CD4-positive, alpha-beta T cell (primary cell): ENCODE results near the gene KRTAP12-3. TPM values are rescaled to one million over a fixed set of nuclear protein-coding genes. Genes with fewer than 3 reads are reported as not detected.
"Not testable (repeated sequence)": the region's sequence is repeated elsewhere in the genome, so short reads cannot be mapped to it uniquely, and the experiment has no call there.

ENCODE experiments used
- ATAC-seq: fragments of 200-7000 bp; cut with Tn5 transposase; one replicate; pipeline ENCODE4 v1.10.0; 2022; ENCODE audit warnings: mild to moderate bottlenecking; ENCODE audit not compliant: poor library complexity
- CTCF ChIA-PET: fragments of 350-600 bp; sonication (Branson Sonifier 250); formaldehyde crosslinking; loops from one replicate; lab custom pipeline; 2021; ENCODE audit warnings: antibody characterized with exemption, inconsistent platforms; lab: Charles Lee
- POLR2A ChIA-PET: fragments of 350-600 bp; sonication (Branson Sonifier 250); formaldehyde crosslinking; loops from one replicate; lab custom pipeline; 2021; ENCODE audit warnings: antibody characterized with exemption, inconsistent platforms; lab: Charles Lee
- DNase-seq, 14 experiments: peaks; one replicate each; pipeline ENCODE4 v3.0.0-alpha.2; 2013 to 2020; ENCODE audit warnings: mixed read lengths in 2 of 14
- H3K27ac ChIP-seq, 2 donors: one replicate each; pipeline versions ENCODE4 v1.5.1 to v1.7.0; 2013; ENCODE audit warnings: low read length in 2 of 2, low read depth in 1 of 2, mild to moderate bottlenecking in 1 of 2
- H3K27me3 ChIP-seq, 2 experiments: 1 replicate in 1 of 2; 2 replicates in 1 of 2; pipeline versions ENCODE4 v1.6.1 to v1.7.0; 2013; ENCODE audit warnings: low read length in 2 of 2, control low read depth in 1 of 2, mild to moderate bottlenecking in 1 of 2, moderate library complexity in 1 of 2; ENCODE audit not compliant: insufficient read depth in 2 of 2, control insufficient read depth in 1 of 2
- H3K36me3 ChIP-seq: one replicate; pipeline ENCODE4 v1.6.1; 2013; ENCODE audit warnings: low read length, control low read depth; ENCODE audit not compliant: insufficient read depth
- H3K4me1 ChIP-seq: one replicate; pipeline ENCODE4 v1.6.1; 2013; ENCODE audit warnings: low read length, control low read depth; ENCODE audit not compliant: insufficient read depth
- H3K4me3 ChIP-seq: one replicate; pipeline ENCODE4 v1.5.1; 2013; ENCODE audit warnings: mild to moderate bottlenecking, low read length, moderate library complexity
- H3K9me3 ChIP-seq, 2 experiments: 1 replicate in 1 of 2; 2 replicates in 1 of 2; pipeline versions ENCODE4 v1.6.1 to v1.7.0; 2013; ENCODE audit warnings: low read length in 2 of 2, mild to moderate bottlenecking in 2 of 2, control low read depth in 1 of 2, moderate library complexity in 1 of 2; ENCODE audit not compliant: control insufficient read depth in 1 of 2, insufficient read depth in 1 of 2
- H3K27ac Mint-ChIP-seq: one replicate; pipeline ENCODE4 v1.8.0; 2020; ENCODE audit warnings: mixed read lengths
- H3K27me3 Mint-ChIP-seq: one replicate; pipeline ENCODE4 v1.8.0; 2021; ENCODE audit warnings: mixed read lengths
- H3K36me3 Mint-ChIP-seq: one replicate; pipeline ENCODE4 v1.8.0; 2021; ENCODE audit warnings: low read depth, mixed read lengths
- H3K4me1 Mint-ChIP-seq: one replicate; pipeline ENCODE4 v1.8.0; 2021; ENCODE audit warnings: low read depth, mixed read lengths
- H3K4me3 Mint-ChIP-seq: one replicate; pipeline ENCODE4 v1.8.0; 2020; ENCODE audit warnings: mild to moderate bottlenecking, mixed read lengths
- H3K9me3 Mint-ChIP-seq: one replicate; pipeline ENCODE4 v1.8.0; 2020; ENCODE audit warnings: mixed read lengths
- CTCF ChIP-seq: fragments of 200-600 bp; IDR thresholded peaks from one replicate; pipeline ENCODE4 v1.8.0; 2022; ENCODE audit warnings: antibody characterized with exemption, mild to moderate bottlenecking
- intact Hi-C, 2 experiments: fragments of 100-400 bp; cut with DNase I in 1 of 2; cut with micrococcal nuclease in 1 of 2; formaldehyde crosslinking; loops; one replicate each; pipeline versions ENCODE4 v1.15.1 to v1.9.0; 2023 to 2025; cut with DNase I, micrococcal nuclease
- total RNA-seq, 174 experiments: library from RNA in 2 of 174; stranded (reverse) in 2 of 174; gene quantifications; one replicate each; pipeline ENCODE4 v1.2.3 and lab custom pipeline; 2021 to 2026

The KRTAP12-3 gene
- total RNA-seq, 2 experiments from 2014 or later, result not detected

DNA sequence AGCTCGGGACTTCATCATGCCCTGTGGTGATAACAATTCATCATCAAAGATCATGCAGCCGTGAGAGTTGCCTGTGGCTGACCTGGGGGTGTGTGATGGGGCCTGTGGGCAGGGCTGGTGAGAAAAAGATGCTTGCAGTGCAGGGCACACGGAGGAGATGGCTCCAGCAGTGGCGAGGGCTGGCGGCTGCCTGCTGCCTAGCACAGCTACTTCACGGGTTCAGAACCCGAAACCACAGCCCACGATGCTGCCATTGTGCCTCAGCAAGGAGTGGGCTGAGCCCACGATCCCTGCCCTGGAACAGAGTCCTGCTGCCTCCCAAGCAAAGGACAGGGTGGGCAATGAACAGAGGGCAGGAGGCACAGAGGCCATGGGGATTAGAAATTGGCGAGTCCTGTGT lies 31.5 kb upstream of the KRTAP12-3 start:
- ChIA-PET CTCF (no interaction called here), POLR2A (no interaction called here)
- Mint-ChIP-seq H3K4me1 (peaks cover 25% of the 10 kb centered on the region), H3K27me3 (no peaks in the 10 kb centered on the region), H3K4me3 (no peak overlapping the region), H3K9me3 (peaks cover 21% of the 10 kb centered on the region), H3K36me3 (peaks cover 45% of the 10 kb centered on the region), H3K27ac (no peak overlapping the region)
- Histone ChIP-seq H3K4me1 (peaks cover 47% of the 10 kb centered on the region), H3K4me3 (no peak overlapping the region), H3K9me3 (peaks cover 29 to 37% of the 10 kb centered on the region in 2 experiments), H3K27ac (no peak overlapping the region), H3K36me3 (no peaks in the 10 kb centered on the region), H3K27me3 (no peaks in the 10 kb centered on the region)
- DNase-seq (peak in 1 of 14 experiments; percentile 68), ATAC-seq (no peak)
- intact Hi-C loops, result no loop called here
- TF ChIP-seq CTCF, result no peak

- Histone ChIP-seq H3K27me3 (no peaks in the 10 kb centered on the region), H3K36me3 (no peaks in the 10 kb centered on the region), H3K27ac (no peak within 1 kb of the TSS), H3K4me1 (peaks cover 47% of the 10 kb centered on the region), H3K9me3 (peaks cover 33 to 39% of the 10 kb centered on the region in 2 experiments), H3K4me3 (no peak within 1 kb of the TSS)
- ATAC-seq (no peak), DNase-seq (no peak)
- Mint-ChIP-seq H3K27me3 (no peaks in the 10 kb centered on the region), H3K4me1 (peaks cover 25% of the 10 kb centered on the region), H3K27ac (no peak within 1 kb of the TSS), H3K36me3 (peaks cover 44% of the 10 kb centered on the region), H3K4me3 (no peak within 1 kb of the TSS), H3K9me3 (peaks cover 21% of the 10 kb centered on the region)
- intact Hi-C loops, result no loop called here
- no peak for TF ChIP-seq CTCF
- ChIA-PET CTCF (no interaction called here), POLR2A (no interaction called here)
Measured at GRCh38 chr21:44626673-44627143, 31.0 kb upstream of the KRTAP12-3 start, which contains the start of gene KRTAP10-9. Gene KRTAP10-9, plus strand, starts transcription at chr21:44627093. Its CDS starts 79 bp downstream, at chr21:44627172.

- peaks cover 47% of the 10 kb centered on the region for H3K4me1 ChIP-seq
- H3K27ac Mint-ChIP-seq, H3K4me3 Mint-ChIP-seq, H3K27me3 Mint-ChIP-seq, DNase-seq, CTCF ChIA-PET, H3K27ac ChIP-seq, H3K36me3 ChIP-seq, ATAC-seq, H3K27me3 ChIP-seq, intact Hi-C loops, H3K4me3 ChIP-seq: not testable (repeated sequence)
- Mint-ChIP-seq H3K4me1 (peaks cover 25% of the 10 kb centered on the region), H3K9me3 (peaks cover 20% of the 10 kb centered on the region), H3K36me3 (peaks cover 40% of the 10 kb centered on the region)
- POLR2A ChIA-PET, result interaction anchor here (2.2 kb wide), 1 partner anchor 8 kb away, joined by 8 read pairs; no protein-coding TSS in a partner anchor
- H3K9me3 ChIP-seq, result peaks cover 39 to 41% of the 10 kb centered on the region in 2 experiments
Measured at GRCh38 chr21:44627181-44627822, 30.4 kb upstream of the KRTAP12-3 start.

- H3K4me1 Mint-ChIP-seq, result peaks cover 25% of the 10 kb centered on the region
- H3K27ac Mint-ChIP-seq, H3K36me3 ChIP-seq, DNase-seq, CTCF ChIA-PET, H3K27me3 Mint-ChIP-seq, intact Hi-C loops, H3K27me3 ChIP-seq, H3K4me3 ChIP-seq, H3K4me3 Mint-ChIP-seq, ATAC-seq, H3K27ac ChIP-seq: not testable (repeated sequence)
- Histone ChIP-seq H3K9me3 (peaks cover 43 to 44% of the 10 kb centered on the region in 2 experiments), H3K4me1 (peaks cover 47% of the 10 kb centered on the region)
- peaks cover 34% of the 10 kb centered on the region for H3K36me3 Mint-ChIP-seq
- H3K9me3 Mint-ChIP-seq, result peaks cover 21% of the 10 kb centered on the region
- POLR2A ChIA-PET, result interaction anchor here (2.2 kb wide), 1 partner anchor 9 kb away, joined by 8 read pairs; no protein-coding TSS in a partner anchor
Measured at GRCh38 chr21:44627831-44628233, 29.9 kb upstream of the KRTAP12-3 start.
